ENCODE data around the gene HIKESHI. TPM values are rescaled to one million over a fixed set of nuclear protein-coding genes. Genes with fewer than 3 reads are reported as not detected.

The HIKESHI gene
- polyA plus RNA-seq, 1 of the 3 experiments (the other 2 are of a cell fraction), result 62.3 TPM

- WGBS (ENCODE audit: low lambda C conversion rate), result 89% methylated on average over 2 of the region's 2 CpGs
- no peaks in the 10 kb centered on the region for H3K27me3 ChIP-seq (ENCODE audit: insufficient read depth)
- no peak overlapping the region for H3K27ac ChIP-seq (ENCODE audit: low read depth in 2 of 2, low read length in 1 of 2)
- peaks cover 9 to 46% of the 10 kb centered on the region in 2 experiments for H3K36me3 ChIP-seq (replicated peaks in 1 of 2; ENCODE audit: control insufficient read depth in 1 of 2, insufficient read depth in 2 of 2, low read length in 1 of 2)
- H3K4me2 ChIP-seq, result no peak overlapping the region
- peaks cover 36% of the 10 kb centered on the region for H3K79me2 ChIP-seq (ENCODE audit: insufficient read depth)
- no peak overlapping the region for H3K9ac ChIP-seq
- no peaks in the 10 kb centered on the region for H4K20me1 ChIP-seq (ENCODE audit: insufficient read depth)
- no peaks in the 10 kb centered on the region for H3K9me3 ChIP-seq
- CTCF ChIA-PET, result interaction anchor here (1.4 kb wide), 1 partner anchor 30 kb away, joined by 3 read pairs; no protein-coding TSS in a partner anchor
- H3K4me3 ChIP-seq (ENCODE audit: low read depth in 2 of 2, low read length in 1 of 2), result no peak overlapping the region
- TF ChIP-seq MXI1 (IDR thresholded peaks at IDR 0.05; ENCODE audit: low read depth, low read length), result no peak
- TF ChIP-seq FOSL2 (IDR thresholded peaks at IDR 0.05; ENCODE audit: borderline replicate concordance, low read depth), result no peak
- POLR2A ChIA-PET, result interaction anchor here (0.6 kb wide), 1 partner anchor 183 kb away, joined by 4 read pairs; no protein-coding TSS in a partner anchor
- H3K9me2 ChIP-seq, result no peaks in the 10 kb centered on the region
- no peak for DNase-seq
- H2AFZ ChIP-seq (ENCODE audit: low read depth), result no peak overlapping the region
- H3K4me1 ChIP-seq (ENCODE audit: control insufficient read depth in 1 of 2, insufficient read depth in 2 of 2, low read depth in 1 of 2, low read length in 1 of 2), result no peaks in the 10 kb centered on the region
- H3F3A ChIP-seq (replicated peaks; ENCODE audit: insufficient read depth), result no peaks in the 10 kb centered on the region
Observed at GRCh38 chr11:86314636-86315035, 12.6 kb downstream of the HIKESHI start.

GRCh38 chr11:86335131-86335767 is 33.2 kb downstream of the HIKESHI start:
- Histone ChIP-seq H3K4me3 (ENCODE audit: low read depth in 2 of 2, low read length in 1 of 2) (no peak overlapping the region), H4K20me1 (ENCODE audit: insufficient read depth) (no peaks in the 10 kb centered on the region), H3K4me1 (ENCODE audit: control insufficient read depth in 1 of 2, insufficient read depth in 2 of 2, low read depth in 1 of 2, low read length in 1 of 2) (peaks cover 0 to 1% of the 10 kb centered on the region in 2 experiments; a peak in 1 of 4 replicates), H3K79me2 (ENCODE audit: insufficient read depth) (no peaks in the 10 kb centered on the region; the same call in 1 of the 2 replicates), H3K9me2 (no peaks in the 10 kb centered on the region), H2AFZ (ENCODE audit: low read depth) (no peak overlapping the region), H3K36me3 (replicated peaks in 1 of 2; ENCODE audit: control insufficient read depth in 1 of 2, insufficient read depth in 2 of 2, low read length in 1 of 2) (peaks cover 28 to 56% of the 10 kb centered on the region in 2 experiments), H3K9me3 (no peaks in the 10 kb centered on the region), H3K4me2 (no peak overlapping the region), H3K27me3 (ENCODE audit: insufficient read depth) (no peaks in the 10 kb centered on the region), H3K9ac (no peak overlapping the region), H3K27ac (ENCODE audit: low read depth in 2 of 2, low read length in 1 of 2) (no peak overlapping the region), H3F3A (replicated peaks; ENCODE audit: insufficient read depth) (no peaks in the 10 kb centered on the region)
- no peak for DNase-seq
- CTCF ChIA-PET, result no interaction called here
- TF ChIP-seq FOXM1 (IDR thresholded peaks at IDR 0.05; ENCODE audit: low read depth) (no peak), IRF3 (IDR thresholded peaks at IDR 0.05; ENCODE audit: low read depth, low read length) (no peak), NRF1 (IDR thresholded peaks at IDR 0.05; ENCODE audit: low read depth, low read length) (no peak), POLR2AphosphoS5 (IDR thresholded peaks at IDR 0.05; ENCODE audit: low read depth, low read length) (no peak), ZBTB33 (IDR thresholded peaks at IDR 0.05; ENCODE audit: borderline replicate concordance, low read depth) (no peak), RXRA (IDR thresholded peaks at IDR 0.05; ENCODE audit: borderline replicate concordance, low read depth) (no peak), MAX (IDR thresholded peaks at IDR 0.05; ENCODE audit: low read depth) (no peak), NFIC (IDR thresholded peaks at IDR 0.05; ENCODE audit: borderline replicate concordance) (no peak), SMC3 (IDR thresholded peaks at IDR 0.05; ENCODE audit: low read depth, low read length) (no peak), PBX3 (IDR thresholded peaks at IDR 0.05) (no peak), MEF2A (IDR thresholded peaks at IDR 0.05; ENCODE audit: borderline replicate concordance, low read depth) (no peak), JUND (IDR thresholded peaks at IDR 0.05) (no peak), CTCF (IDR thresholded peaks at IDR 0.05) (no peak), YY1 (IDR thresholded peaks at IDR 0.05; ENCODE audit: low read depth) (no peak)
- POLR2A ChIA-PET, result no interaction called here
- WGBS (ENCODE audit: low lambda C conversion rate), result 99% methylated on average over 6 of the region's 6 CpGs

All from SK-N-SH (cell line).